Brain microvascular endothelial cell (primary cell): ENCODE results near the gene CCNA2.

Experiments used
- DNase-seq: peaks from one replicate; pipeline ENCODE4 v3.0.0-alpha.2; 2020
- H3K27ac ChIP-seq: fragments of 250-450 bp; sonication (Bioruptor Pico); 2 replicates; pipeline ENCODE4 v1.5.1; 2020; ENCODE audit warnings: mild to moderate bottlenecking, moderate library complexity
- H3K27me3 ChIP-seq: fragments of 250-450 bp; sonication (Bioruptor Pico); replicated peaks from 2 replicates; pipeline ENCODE4 v1.5.1; 2020; ENCODE audit warnings: mild to moderate bottlenecking
- H3K36me3 ChIP-seq: fragments of 250-450 bp; sonication (Bioruptor Pico); replicated peaks from 2 replicates; pipeline ENCODE4 v1.5.1; 2020; ENCODE audit warnings: mild to moderate bottlenecking
- H3K4me3 ChIP-seq: 2 replicates; pipeline ENCODE4 v1.5.1; 2011; ENCODE audit warnings: low read depth, mild to moderate bottlenecking, control low read depth, low read length, moderate library complexity
- in situ Hi-C: cut with HindIII; loops from 2 replicates; pipeline ENCODE4 v1.10.0; 2017; ENCODE audit warnings: low sequenced_read_pairs, low pct_ligation_motif_present
- TF ChIP-seq, protein P1 (sequence below): IDR thresholded peaks from 2 replicates; pipeline ENCODE4 v1.5.1; 2011; ENCODE audit warnings: low read depth, mild to moderate bottlenecking, moderate library complexity, low read length, control low read depth, inconsistent platforms; ENCODE audit errors: missing control alignments

Gene CCNA2

DNA sequence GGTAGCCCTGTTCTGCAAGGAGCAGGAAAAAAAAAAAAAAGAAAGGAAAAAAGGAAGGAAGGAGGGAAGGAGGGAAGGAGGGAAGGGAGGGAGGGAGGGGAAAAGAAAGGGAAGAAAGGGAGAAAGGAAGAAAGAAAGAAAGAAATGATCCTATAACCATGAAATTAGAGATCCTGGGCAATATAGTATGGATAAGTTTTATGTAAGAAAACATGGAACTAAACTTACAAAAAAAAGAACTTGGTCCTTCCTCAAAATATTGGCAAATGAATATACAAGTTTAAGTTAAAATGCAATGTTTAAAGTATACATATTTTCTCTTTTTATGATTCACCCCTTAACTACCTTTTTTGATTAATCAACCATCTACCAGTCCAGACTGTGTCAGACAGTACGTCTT is 27.7 kb upstream of the CCNA2 start:
- H3K4me3 ChIP-seq, result no peak overlapping the region
- H3K27ac ChIP-seq, result no peak overlapping the region
- no peaks in the 10 kb centered on the region for H3K27me3 ChIP-seq
- DNase-seq, result no peak
- H3K36me3 ChIP-seq, result peaks cover 8% of the 10 kb centered on the region
- TF ChIP-seq, protein P1, sequence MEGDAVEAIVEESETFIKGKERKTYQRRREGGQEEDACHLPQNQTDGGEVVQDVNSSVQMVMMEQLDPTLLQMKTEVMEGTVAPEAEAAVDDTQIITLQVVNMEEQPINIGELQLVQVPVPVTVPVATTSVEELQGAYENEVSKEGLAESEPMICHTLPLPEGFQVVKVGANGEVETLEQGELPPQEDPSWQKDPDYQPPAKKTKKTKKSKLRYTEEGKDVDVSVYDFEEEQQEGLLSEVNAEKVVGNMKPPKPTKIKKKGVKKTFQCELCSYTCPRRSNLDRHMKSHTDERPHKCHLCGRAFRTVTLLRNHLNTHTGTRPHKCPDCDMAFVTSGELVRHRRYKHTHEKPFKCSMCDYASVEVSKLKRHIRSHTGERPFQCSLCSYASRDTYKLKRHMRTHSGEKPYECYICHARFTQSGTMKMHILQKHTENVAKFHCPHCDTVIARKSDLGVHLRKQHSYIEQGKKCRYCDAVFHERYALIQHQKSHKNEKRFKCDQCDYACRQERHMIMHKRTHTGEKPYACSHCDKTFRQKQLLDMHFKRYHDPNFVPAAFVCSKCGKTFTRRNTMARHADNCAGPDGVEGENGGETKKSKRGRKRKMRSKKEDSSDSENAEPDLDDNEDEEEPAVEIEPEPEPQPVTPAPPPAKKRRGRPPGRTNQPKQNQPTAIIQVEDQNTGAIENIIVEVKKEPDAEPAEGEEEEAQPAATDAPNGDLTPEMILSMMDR, result no peak
- in situ Hi-C loops, result no loop called here

DNA sequence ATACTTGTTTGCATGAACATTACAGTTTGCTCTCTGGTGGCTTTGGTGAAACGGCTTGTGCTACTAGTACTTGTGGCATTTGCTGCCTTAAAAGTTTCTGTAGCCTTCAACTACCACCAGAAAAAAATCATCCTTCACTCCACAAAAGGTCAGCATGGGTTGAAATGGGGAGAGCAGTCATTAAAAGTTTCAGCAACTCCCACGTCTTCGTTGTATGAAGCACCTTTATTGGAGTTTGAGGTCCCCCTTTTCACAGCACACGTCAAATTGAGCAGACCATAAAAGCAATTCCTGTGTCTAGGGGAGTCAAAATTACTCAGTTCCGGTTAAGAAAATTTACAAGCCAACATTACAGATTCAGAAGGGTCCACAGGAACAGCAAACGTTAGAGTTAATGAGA is 23.0 kb upstream of the CCNA2 start:
- no peak for DNase-seq
- in situ Hi-C loops, result no loop called here
- H3K27ac ChIP-seq, result no peak overlapping the region
- H3K4me3 ChIP-seq, result no peak overlapping the region
- H3K27me3 ChIP-seq, result no peaks in the 10 kb centered on the region
- TF ChIP-seq, protein P1, result no peak
- peaks cover 17% of the 10 kb centered on the region for H3K36me3 ChIP-seq

DNA sequence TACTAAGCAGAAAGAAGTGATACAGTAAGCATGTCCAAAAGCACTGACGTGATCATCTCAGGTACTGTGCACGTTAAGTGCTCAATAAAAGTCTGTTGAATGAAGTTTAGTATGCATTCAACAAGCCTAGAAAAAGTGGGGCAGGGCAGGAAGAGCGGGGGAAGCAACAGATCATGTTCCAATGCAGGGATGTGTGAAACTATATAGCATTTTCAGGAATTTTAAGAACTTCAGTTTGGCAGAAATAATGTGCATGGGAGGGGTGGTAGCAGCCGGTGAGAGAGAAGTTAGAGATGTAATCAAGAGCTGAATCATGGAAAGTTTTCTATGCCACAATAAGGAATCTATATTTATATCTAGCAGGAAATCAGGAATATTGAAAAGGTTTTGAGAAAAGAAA is 19.2 kb upstream of the CCNA2 start:
- DNase-seq, result no peak
- TF ChIP-seq, protein P1, result no peak
- in situ Hi-C loops, result no loop called here
- no peak overlapping the region for H3K4me3 ChIP-seq
- no peaks in the 10 kb centered on the region for H3K27me3 ChIP-seq
- no peak overlapping the region for H3K27ac ChIP-seq
- peaks cover 18% of the 10 kb centered on the region for H3K36me3 ChIP-seq

DNA sequence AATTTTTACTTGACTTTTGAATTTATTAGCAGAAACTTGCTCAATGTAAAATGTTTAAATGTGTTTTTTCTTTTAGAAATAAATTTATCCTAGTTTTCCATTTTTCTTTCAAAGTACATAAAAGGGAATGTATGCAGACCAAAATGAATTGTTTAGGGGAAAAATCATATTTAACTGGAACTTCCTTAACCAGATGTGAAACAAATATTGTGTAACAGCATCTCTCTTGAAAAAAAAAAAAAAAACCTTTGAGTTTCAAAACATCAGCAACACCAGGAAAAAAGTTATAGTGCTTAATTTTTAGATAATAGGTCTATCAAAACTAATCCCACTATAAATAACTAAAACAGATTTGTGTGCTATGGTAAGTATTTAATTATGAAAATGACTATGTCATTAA is 14.5 kb upstream of the CCNA2 start:
- Histone ChIP-seq H3K36me3 (peaks cover 12% of the 10 kb centered on the region), H3K27ac (no peak overlapping the region), H3K4me3 (no peak overlapping the region), H3K27me3 (no peaks in the 10 kb centered on the region)
- no peak for DNase-seq
- in situ Hi-C loops, result no loop called here
- TF ChIP-seq, protein P1, result no peak

DNA sequence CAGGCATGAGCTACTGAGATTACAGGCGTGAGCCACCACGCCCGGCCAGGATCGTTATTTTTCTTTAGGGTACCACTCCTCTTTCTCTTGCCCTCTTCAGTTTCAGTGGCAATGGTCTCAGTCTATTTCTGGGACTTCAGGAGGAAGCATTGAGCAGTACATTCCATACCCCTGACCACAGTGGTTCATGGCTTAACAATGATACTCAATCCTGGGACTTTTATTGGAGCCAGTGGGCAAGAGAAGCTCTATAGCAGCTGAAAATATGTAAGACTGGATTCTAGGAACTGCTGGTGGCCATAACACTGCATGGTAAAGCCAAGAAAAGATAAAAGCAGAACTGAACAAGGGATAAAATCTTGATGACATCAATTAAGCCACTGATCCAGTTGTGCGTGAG is 5.8 kb upstream of the CCNA2 start:
- H3K27me3 ChIP-seq, result no peaks in the 10 kb centered on the region
- H3K36me3 ChIP-seq, result peaks cover 5% of the 10 kb centered on the region
- TF ChIP-seq, protein P1, result no peak

DNA sequence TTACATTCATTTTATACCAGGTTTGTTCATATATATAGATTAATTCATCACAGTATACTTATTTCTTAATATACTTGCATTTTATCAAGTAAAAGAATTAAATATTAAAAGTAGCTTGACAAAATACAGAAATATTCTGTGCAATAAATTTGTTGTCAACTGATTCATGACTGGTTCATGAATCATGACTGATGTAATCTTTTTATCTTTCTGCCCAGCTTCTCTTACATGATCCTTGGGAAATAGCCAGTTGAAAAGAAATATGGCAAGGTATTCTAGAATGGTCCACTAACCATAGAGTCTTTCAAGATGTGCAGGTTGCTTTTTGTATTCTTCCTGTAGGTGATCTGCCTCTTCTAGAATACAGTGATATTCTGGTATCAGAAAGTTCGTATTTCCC is 4.2 kb upstream of the CCNA2 start:
- in situ Hi-C loops, result no loop called here
- peaks cover 5% of the 10 kb centered on the region for H3K36me3 ChIP-seq
- DNase-seq, result no peak
- TF ChIP-seq, protein P1, result no peak
- no peaks in the 10 kb centered on the region for H3K27me3 ChIP-seq
- H3K27ac ChIP-seq, result no peak overlapping the region
- H3K4me3 ChIP-seq, result no peak overlapping the region

More for the DNA sequence above, 5.8 kb upstream of the CCNA2 start:
- in situ Hi-C loops, result no loop called here
- no peak overlapping the region for H3K4me3 ChIP-seq
- no peak overlapping the region for H3K27ac ChIP-seq
- no peak for DNase-seq
